ENCODE measurements around the gene SLC9A9. TPM values are rescaled to one million over a fixed set of nuclear protein-coding genes. Genes with fewer than 3 reads are reported as not detected.
A peak's percentile ranks its signal among the peaks of the same experiment; 100 is the strongest.

SLC9A9 gene
- total and polyA plus RNA-seq, 9 of the 15 experiments (the other 6 are each of a cell fraction or from before 2014, with no cell fraction given), result 0.03 to 0.13 TPM; not detected in 7

GRCh38 chr3:143288944-143289343 lies 559.3 kb downstream of the SLC9A9 start:
- Histone ChIP-seq H4K20me1 (replicated peaks; ENCODE audit: control insufficient read depth, insufficient read depth, low read length) (no peaks in the 10 kb centered on the region), H3K27ac (ENCODE audit: extremely low read depth, low read depth, low read length) (no peak overlapping the region), H3K79me2 (ENCODE audit: control insufficient read depth, insufficient read depth, low read length) (no peaks in the 10 kb centered on the region), H3K4me3 (no peak overlapping the region), H3K4me2 (ENCODE audit: insufficient read depth, low read length) (no peak overlapping the region), H3K9ac (ENCODE audit: insufficient read depth in 1 of 2, low read depth in 2 of 2, low read length in 2 of 2) (no peak overlapping the region), H2AFZ (ENCODE audit: low read depth, low read length) (peak overlapping the region; percentile 36; the same call in 1 of the 2 replicates), H3K9me1 (ENCODE audit: control insufficient read depth, insufficient read depth, low read length) (no peaks in the 10 kb centered on the region), H3K27me3 (ENCODE audit: control insufficient read depth in 2 of 2, insufficient read depth in 2 of 2, low read length in 2 of 2) (no peaks in the 10 kb centered on the region), H3K4me1 (replicated peaks in 1 of 2; ENCODE audit: control insufficient read depth in 2 of 2, insufficient read depth in 2 of 2, low read length in 2 of 2) (peaks cover 0 to 8% of the 10 kb centered on the region in 2 experiments; a peak in 3 of 5 replicates), H3K36me3 (ENCODE audit: control insufficient read depth, insufficient read depth, low read length) (no peaks in the 10 kb centered on the region), H3K9me3 (replicated peaks; ENCODE audit: control insufficient read depth, insufficient read depth, low read depth, low read length) (no peaks in the 10 kb centered on the region)
- CTCF ChIA-PET (ENCODE audit: low intra/inter-chr PET ratio), result no interaction called here
- WGBS (ENCODE audit: insufficient coverage, low coverage, missing lambda C conversion rate), result 56% methylated on average over 2 of the region's 2 CpGs
- DNase-seq (ENCODE audit: extremely low read depth in 1 of 4, low spot score in 3 of 4) (no peak), FAIRE-seq (no peak), ATAC-seq (no peak; the same call in 2 of the 3 replicates)
- in situ Hi-C loops (cut with MboI) (no loop called here), intact Hi-C loops (cut with micrococcal nuclease) (no loop called here)
- POLR2A ChIA-PET, result interaction anchor here (0.7 kb wide), 1 partner anchor 12 kb away, joined by 3 read pairs; no protein-coding TSS in a partner anchor
- no TSS peak for BruUV-seq (replicated peaks)
- TF ChIP-seq PRPF4 (IDR thresholded peaks at IDR 0.05; ENCODE audit: insufficient read depth, low read depth, low read length, poor library complexity, severe bottlenecking) (no peak), NCOA6 (IDR thresholded peaks at IDR 0.05) (no peak), ZNF408 (CRISPR knock-in tag; IDR thresholded peaks at IDR 0.05; ENCODE audit: low read depth) (no peak), ZNF407 (IDR thresholded peaks at IDR 0.05; ENCODE audit: low read depth) (no peak), RBM39 (optimal IDR thresholded peaks at IDR 0.05; ENCODE audit: low read depth, low read length) (no peak), PTRF (tag; IDR thresholded peaks at IDR 0.05) (no peak), EHMT2 (IDR thresholded peaks at IDR 0.05) (no peak), MAFF (IDR thresholded peaks at IDR 0.05; ENCODE audit: low read length) (no peak), NR2F6 (CRISPR knock-in tag; IDR thresholded peaks at IDR 0.05) (no peak), ZFP1 (CRISPR knock-in tag; IDR thresholded peaks at IDR 0.05) (no peak), ZBTB5 (IDR thresholded peaks at IDR 0.05) (no peak), MYNN (IDR thresholded peaks at IDR 0.05) (no peak), MYNN (CRISPR knock-in tag; IDR thresholded peaks at IDR 0.05) (no peak), MITF (IDR thresholded peaks at IDR 0.05) (no peak)
